T follicular helper cell (primary cell): ENCODE data around the gene CPEB4.
A peak's percentile ranks its signal among the peaks of the same experiment; 100 is the strongest.

Experiments used
- DNase-seq: peaks from one replicate; pipeline ENCODE4 v3.0.0-alpha.2; 2020; ENCODE audit warnings: low read depth

Gene CPEB4

DNA sequence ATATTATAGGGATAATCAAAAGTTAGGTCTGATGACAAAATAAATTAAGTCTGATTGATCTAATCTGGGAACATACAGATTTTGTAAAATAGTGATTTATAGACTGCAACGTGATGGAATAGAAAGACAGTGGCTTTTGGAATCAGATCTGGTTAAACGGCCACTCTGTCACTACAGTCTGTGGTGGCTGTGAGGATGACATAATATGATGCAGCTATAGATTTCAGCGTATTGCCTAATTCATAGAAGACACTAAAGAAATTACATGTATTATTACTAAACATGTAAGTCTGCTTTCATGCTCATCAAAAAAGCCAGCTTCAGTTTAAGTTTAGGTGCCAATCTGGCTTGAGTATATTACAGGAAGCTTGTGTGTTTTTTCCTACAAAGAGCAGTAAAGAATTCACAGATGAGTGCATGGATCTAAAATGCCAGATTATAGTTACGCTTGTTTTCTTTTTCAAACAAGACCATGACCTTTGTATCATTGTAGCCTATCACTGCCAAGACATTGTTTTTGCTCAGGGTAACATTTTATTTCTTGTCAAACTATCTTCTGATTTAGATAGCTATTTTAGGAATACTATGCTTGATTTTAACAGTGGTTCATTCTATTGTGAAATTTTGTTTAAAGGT, 25.7 kb downstream of the CPEB4 start:
- no peak for DNase-seq

DNA sequence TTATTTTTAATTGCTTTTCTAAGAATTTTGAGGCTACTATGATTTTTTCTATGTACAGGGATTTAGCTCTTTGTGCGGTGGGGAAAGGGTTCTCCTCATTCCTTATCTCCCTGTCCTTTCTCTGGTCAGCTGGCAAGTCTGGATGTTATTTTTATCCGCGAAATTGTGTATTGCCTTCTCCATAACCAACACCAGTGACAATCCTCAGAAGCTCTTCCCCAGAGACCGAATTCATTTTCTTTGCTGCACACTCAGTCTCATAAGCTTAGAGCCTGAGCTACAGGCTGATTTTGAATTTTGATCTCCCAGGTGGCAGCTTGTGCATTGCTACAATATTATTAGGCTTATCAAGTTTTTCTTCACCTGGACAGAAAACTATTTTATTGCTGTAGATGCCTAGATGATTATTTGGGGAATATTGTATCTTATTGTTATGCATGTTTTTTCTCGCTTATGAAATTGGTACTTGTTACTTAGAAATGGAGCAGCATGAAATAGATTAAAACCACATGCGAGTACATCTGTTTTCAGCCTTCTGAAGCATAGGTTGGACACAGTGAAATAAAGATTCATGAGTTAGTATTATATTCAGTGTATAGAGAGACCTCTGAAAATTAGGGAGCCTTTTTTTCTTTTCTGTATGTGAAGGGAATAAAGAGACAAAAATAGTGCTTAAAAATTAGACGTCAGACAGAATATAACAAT, 27.3 kb downstream of the CPEB4 start:
- no peak for DNase-seq

- DNase-seq = no peak
Observed at GRCh38 chr5:173916233-173916632, 28.1 kb downstream of the CPEB4 start.

DNA sequence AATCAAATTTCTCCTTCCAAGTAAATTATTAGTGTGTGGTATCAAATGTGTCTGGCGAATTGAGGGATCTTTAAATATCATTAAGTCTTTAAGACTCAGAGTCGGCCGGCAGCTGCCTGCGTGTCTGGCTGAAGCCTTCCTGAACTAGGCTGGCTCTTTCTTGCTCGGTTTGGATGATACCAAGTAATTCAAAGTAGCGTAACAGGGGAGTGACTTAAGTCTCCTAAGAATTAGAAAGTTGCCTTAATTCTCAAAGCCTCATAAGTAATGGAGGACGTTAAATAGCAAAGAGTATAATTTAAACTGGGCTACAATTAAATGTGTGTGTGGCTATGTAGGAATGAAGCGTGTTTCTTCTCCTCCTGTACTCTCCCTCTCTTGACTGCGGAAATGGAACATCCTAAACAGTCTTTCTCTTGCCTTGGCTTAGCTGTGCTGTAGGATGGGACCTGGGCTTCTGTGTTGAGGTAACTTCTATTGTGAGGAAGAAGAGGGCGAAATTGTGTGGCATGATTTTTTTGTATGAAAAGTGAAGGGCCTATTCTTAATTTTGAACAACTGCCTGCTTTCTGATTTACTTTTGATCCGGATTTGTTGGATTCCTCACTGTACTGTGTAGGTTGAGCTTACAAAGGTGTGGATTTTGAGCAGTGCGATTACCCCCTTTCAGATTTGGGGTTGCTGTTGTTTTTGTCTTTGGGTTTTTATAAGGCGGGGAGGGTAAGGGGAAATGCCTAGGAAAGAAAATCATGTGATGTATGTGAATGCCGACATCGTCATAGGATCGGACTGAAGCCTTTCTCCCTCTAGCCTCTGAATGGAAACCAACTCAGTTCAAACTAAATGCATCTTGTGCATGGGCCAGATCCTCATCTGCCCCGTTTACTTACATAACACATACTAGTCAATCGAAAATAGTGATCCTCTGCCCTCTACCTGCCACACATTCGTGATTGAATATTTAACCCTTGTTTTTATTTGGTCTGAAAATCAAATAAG, 29.9 kb downstream of the CPEB4 start:
- DNase-seq = peak; percentile 32

DNA sequence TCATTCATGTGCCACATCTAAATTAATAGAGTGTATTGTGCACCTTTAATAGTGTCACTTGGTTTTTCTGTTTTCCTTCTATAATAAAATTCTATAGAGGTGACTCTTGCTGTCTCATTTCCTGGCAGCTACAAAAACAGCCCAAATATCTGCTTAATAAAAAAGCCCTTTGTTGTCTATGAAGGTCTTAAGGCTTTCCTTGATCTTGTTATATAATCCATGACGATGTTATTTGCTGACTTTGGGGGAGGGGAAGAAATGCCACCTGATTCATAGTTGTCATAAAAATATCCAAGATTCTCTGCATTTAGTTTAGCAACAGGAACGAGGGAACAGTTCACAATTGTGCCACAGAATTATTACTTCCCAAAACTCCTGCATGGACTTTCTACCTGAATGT, 31.3 kb downstream of the CPEB4 start:
- DNase-seq = no peak

- DNase-seq = no peak
Observed at GRCh38 chr5:173920024-173920753, 32.0 kb downstream of the CPEB4 start.

GRCh38 chr5:173920866-173921555, 32.9 kb downstream of the CPEB4 start:
- DNase-seq = no peak

DNA sequence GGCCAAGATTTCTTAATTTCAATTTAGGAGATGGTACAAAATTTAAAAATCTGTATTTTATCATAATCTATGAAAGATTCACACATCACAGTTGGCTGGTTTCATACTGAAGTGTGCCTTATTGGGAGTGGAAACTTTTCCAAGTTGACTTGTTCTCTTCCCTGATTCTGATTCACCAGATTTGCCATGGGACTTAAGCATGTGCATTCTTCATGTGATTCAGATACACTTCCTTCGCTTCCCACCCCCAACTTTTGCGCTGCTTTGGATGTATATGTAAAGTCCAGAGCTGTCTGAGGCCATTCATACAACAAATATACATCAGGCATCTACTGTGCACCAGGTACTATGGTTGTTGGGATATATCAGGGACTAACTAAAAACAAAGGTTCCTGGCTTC, 34.4 kb downstream of the CPEB4 start:
- DNase-seq = no peak

DNA sequence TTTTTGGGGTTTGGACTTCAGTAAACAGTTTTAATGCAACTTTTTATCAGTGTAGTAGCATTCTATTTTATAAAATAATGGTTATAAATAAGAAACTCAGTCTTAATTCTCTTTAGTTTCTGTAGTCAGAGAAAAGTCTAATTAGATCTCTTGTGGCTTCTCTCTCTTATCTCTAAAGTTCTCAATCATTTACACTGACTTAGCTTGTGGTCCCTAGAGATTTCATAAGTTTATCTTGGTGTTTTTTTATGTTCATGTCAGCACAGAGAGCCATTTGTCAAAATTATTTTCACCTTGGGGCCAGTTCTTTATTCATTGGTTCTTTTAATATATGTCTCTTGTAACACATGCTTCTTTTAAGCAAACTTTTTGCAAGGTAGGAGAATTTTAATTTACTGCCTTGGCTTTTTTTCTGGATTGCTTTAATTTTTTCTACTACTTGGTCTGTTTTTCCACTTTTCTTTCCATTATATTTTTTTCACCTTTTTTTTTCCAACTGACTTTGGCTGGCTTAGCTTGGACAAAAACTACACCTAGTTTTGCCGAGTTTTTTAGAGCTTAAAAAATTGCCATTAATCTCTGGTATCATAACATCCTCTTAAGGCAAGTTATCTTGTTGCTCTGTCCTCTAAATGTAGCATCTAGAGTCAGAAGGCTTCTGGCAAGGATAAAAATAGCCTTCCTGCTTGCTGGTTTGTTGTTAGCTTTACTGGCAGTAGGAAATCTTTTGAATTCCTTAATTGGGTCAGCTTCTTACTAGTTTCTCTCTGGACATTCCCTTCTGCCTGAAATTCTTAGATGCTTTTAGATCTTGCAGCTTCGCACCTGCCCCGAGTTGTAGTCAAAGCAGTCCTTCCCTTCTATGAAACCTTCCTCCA, 35.3 kb downstream of the CPEB4 start:
- no peak for DNase-seq

- DNase-seq = no peak
Observed at GRCh38 chr5:173924899-173925298, 36.8 kb downstream of the CPEB4 start.

GRCh38 chr5:173925449-173926071, 37.4 kb downstream of the CPEB4 start:
- peak; percentile 32 for DNase-seq

- no peak for DNase-seq
Observed at GRCh38 chr5:173926359-173926758, 38.2 kb downstream of the CPEB4 start.

DNA sequence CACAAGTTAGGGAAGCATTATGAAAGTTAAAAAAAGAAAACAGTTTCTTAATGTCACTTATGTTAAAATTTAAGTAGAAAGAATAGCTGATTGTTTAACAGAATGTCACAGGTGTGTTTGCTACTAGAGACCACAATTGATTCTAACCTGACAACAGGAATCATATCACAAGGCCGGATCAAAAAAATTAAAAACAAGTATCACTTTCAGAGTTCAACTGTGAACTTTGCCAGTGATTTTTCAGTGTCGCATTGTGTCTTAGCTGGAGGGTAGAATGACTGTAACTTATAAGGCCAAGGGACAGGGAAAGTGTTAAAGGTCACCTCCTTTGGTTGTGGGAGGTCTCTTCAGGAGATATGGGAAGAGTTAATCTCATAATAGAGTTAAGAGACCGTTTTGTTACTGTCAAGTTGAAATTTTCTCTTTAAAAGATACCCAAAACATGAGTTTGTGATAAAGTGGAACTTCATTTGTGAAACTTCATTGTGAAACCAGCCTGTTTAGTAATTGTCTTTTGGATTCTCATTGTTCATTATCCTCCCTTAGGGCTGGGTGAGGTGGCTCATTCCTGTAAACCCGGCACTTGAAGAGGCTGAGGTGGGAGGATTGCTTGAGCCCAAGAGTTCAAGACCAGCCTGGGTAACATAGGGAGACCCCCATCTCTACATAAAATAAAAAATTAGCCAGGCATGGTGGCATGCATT, 40.9 kb downstream of the CPEB4 start:
- DNase-seq = no peak

GRCh38 chr5:173932695-173933139, 44.6 kb downstream of the CPEB4 start:
- no peak for DNase-seq

DNA sequence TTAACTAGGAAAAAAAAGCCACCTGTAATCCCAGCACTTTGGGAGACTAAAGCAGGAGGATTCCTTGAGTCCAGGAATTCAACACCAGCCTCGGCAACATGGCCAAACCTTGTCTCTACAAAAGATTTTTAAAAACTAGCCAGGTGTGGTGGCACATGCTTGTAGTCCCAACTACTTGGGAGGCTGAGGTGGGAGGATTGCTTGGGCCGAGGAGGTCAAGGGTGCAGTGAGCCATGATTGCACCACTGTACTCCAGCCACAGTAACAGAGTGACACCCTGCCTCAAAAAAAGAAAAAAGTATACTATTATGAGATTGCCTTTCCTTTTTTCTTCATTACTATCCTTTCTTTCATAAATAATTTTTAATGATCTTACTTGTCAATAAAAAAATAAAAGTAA, 45.8 kb downstream of the CPEB4 start:
- no peak for DNase-seq

GRCh38 chr5:173935396-173935795, 47.2 kb downstream of the CPEB4 start:
- DNase-seq = no peak

DNA sequence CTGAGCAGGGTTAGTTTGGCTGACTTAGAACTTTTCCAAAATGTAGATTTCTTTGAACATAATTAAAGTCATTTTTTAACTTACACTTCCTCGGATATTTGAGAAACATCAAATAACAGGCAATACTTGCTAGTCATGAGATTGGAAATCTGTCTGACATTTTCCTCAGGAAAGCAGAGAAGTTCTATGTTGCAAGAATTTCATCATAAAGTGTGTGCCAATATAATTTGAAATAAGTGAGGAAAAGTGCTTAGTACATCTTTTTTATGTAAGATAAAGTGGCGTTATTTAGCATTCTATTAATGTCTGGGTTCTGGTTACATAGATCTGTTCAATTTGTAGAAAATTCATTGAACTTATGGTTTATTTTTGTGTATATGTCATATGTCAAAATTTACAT, 52.1 kb downstream of the CPEB4 start:
- no peak for DNase-seq

DNA sequence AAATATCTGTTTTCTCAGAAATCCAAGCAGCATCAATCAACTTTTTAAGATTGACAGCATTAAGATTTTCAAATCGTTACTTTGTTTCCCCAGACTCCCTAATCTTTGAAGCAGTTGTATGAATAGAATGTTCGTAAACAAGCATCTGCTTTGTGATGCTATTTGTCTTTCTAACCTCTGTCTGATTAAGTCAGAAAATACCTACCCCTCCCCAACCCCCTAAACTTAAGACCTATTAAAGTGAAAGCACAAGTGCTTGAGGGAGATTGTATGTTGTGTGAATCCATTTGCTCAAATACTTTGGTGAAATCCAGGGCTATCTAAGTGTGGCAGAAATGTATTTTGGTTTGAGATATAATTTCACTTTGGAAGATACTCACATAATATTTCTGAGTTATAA, 53.0 kb downstream of the CPEB4 start:
- DNase-seq = no peak

- no peak for DNase-seq
Observed at GRCh38 chr5:173941758-173942401, 53.7 kb downstream of the CPEB4 start.
